A673 (cell line): ENCODE data around the gene TATDN2. TPM values are rescaled to one million over a fixed set of nuclear protein-coding genes. Genes with fewer than 3 reads are reported as not detected.

Source experiments
- BruUV-seq: library from RNA; stranded (reverse); fragments of 400-500 nt; replicated peaks from 2 replicates; lab custom pipeline; 2021; lab: Mats Ljungman, UMichigan
- CTCF ChIA-PET: fragments of 300-600 bp; sonication (Branson Sonifier 250); formaldehyde crosslinking; loops from one replicate; lab custom pipeline; 2022; ENCODE audit warnings: antibody characterized with exemption; lab: Charles Lee
- POLR2A ChIA-PET: fragments of 300-600 bp; sonication (Branson Sonifier 250); formaldehyde crosslinking; loops from one replicate; lab custom pipeline; 2022; ENCODE audit warnings: antibody characterized with exemption; ENCODE audit not compliant: low non-redundant PET; lab: Charles Lee
- DNase-seq: peaks from one replicate; pipeline ENCODE4 v3.0.0-alpha.2; 2015; ENCODE audit warnings: low spot score
- H3K27ac ChIP-seq: fragments of 200-600 bp; sonication (generic); 2 replicates; pipeline ENCODE4 v1.5.1; 2016; ENCODE audit warnings: mixed run types, low read depth, mild to moderate bottlenecking, mixed read lengths, antibody characterized with exemption, low read length; ENCODE audit not compliant: poor library complexity, severe bottlenecking
- H3K27me3 ChIP-seq: fragments of 200-600 bp; sonication (generic); replicated peaks from 2 replicates; pipeline ENCODE4 v1.6.1; 2017; ENCODE audit warnings: mixed run types, low read depth, mild to moderate bottlenecking, mixed read lengths, antibody characterized with exemption, low read length; ENCODE audit not compliant: insufficient read depth, poor library complexity
- H3K36me3 ChIP-seq: fragments of 200-600 bp; sonication (generic); 2 replicates; pipeline ENCODE4 v1.6.1; 2016; ENCODE audit warnings: mixed run types, mild to moderate bottlenecking, mixed read lengths, antibody characterized with exemption, low read length; ENCODE audit not compliant: insufficient read depth, poor library complexity, severe bottlenecking
- H3K4me1 ChIP-seq: fragments of 200-600 bp; sonication (generic); 2 replicates; pipeline ENCODE4 v1.6.1; 2017; ENCODE audit warnings: mixed run types, mild to moderate bottlenecking, mixed read lengths, antibody characterized with exemption, low read length; ENCODE audit not compliant: insufficient read depth, poor library complexity, severe bottlenecking
- H3K4me3 ChIP-seq: fragments of 200-600 bp; sonication (generic); 2 replicates; pipeline ENCODE4 v1.5.1; 2016; ENCODE audit warnings: low read depth, mixed run types, mild to moderate bottlenecking, mixed read lengths, low read length; ENCODE audit not compliant: poor library complexity, severe bottlenecking
- H3K9me3 ChIP-seq: fragments of 200-600 bp; sonication (generic); 2 replicates; pipeline ENCODE4 v1.6.1; 2016; ENCODE audit warnings: mixed run types, low read depth, mild to moderate bottlenecking, mixed read lengths, antibody characterized with exemption, low read length; ENCODE audit not compliant: poor library complexity, severe bottlenecking
- CTCF ChIP-seq: fragments of 300-800, 200-600 bp; sonication (generic); conservative IDR thresholded peaks from 2 replicates; pipeline ENCODE4 v1.5.1; 2017; ENCODE audit warnings: low read depth, mild to moderate bottlenecking, antibody characterized with exemption, low read length, moderate library complexity, mixed read lengths
- EZH2 ChIP-seq: fragments of 200-600 bp; sonication (generic); IDR thresholded peaks from 2 replicates; pipeline ENCODE4 v1.6.1; 2017; ENCODE audit warnings: borderline replicate concordance, low read depth, mild to moderate bottlenecking, mixed read lengths, antibody characterized with exemption, low read length; ENCODE audit not compliant: poor library complexity, severe bottlenecking
- intact Hi-C: fragments of 100-400 bp; cut with micrococcal nuclease; formaldehyde crosslinking; loops from one replicate; pipeline ENCODE4 v1.10.0; 2022; ENCODE audit not compliant: unreplicated experiment
- total RNA-seq: library from RNA; stranded (reverse); gene quantifications from 2 replicates; pipeline ENCODE4 v1.2.3, GENCODE V29; 2021

Gene TATDN2
- total RNA-seq, 1 experiment from 2014 or later: 42.0 TPM

DNA sequence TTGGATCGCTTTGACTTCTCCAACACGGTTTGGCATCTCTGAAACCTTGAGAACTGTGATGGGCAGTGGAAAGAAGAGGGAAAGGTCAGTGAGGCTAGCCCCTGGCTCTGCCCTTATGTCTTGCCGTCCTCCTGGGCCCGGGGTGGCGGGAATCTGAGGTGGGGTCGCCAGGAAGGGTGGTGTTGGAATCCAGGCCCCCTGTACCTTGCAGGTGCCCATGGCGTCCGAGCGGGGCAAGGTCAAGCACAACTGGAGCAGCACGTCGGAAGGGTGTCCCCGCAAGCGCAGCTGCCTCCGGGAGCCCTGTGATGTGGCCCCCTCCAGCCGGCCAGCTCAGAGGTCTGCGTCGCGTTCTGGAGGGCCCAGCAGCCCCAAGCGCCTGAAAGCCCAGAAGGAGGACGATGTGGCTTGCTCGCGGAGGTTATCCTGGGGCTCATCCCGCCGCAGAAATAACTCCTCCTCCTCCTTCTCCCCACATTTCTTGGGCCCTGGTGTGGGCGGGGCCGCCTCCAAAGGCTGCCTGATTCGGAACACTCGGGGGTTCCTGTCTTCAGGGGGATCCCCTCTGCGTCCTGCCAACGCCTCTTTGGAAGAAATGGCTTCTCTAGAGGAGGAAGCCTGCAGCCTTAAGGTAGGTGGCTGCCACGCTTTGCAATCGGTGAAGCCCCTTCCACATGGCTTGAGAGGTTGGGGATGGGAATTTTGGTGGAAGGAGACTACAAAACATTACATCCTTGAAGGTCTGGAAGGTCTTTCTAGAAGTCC lies 907 bp downstream of the TATDN2 start:
- BruUV-seq: no TSS peak
- CTCF ChIA-PET: interaction anchor here (0.9 kb wide), 1 partner anchor 1643 kb away, joined by 3 read pairs; no protein-coding TSS in a partner anchor
- peak; percentile 51 for DNase-seq
- TF ChIP-seq EZH2 (no peak), CTCF (no peak)
- Histone ChIP-seq H3K4me3 (peak overlapping the region; percentile 63), H3K9me3 (peaks cover 15% of the 10 kb centered on the region), H3K4me1 (peaks cover 7% of the 10 kb centered on the region), H3K27ac (peak overlapping the region; percentile 78), H3K27me3 (no peaks in the 10 kb centered on the region), H3K36me3 (peaks cover 15% of the 10 kb centered on the region)
- intact Hi-C loops: no loop called here
- POLR2A ChIA-PET: no interaction called here

- no peak for TF ChIP-seq EZH2
- no peak for TF ChIP-seq CTCF
- Histone ChIP-seq H3K9me3 (peaks cover 15% of the 10 kb centered on the region), H3K4me1 (peaks cover 7% of the 10 kb centered on the region), H3K27me3 (no peaks in the 10 kb centered on the region), H3K27ac (peak overlapping the region; percentile 78), H3K4me3 (peak overlapping the region; percentile 63), H3K36me3 (peaks cover 15% of the 10 kb centered on the region)
- ChIA-PET POLR2A (no interaction called here), CTCF (interaction anchor here (0.9 kb wide), 1 partner anchor 1644 kb away, joined by 3 read pairs; no protein-coding TSS in a partner anchor)
- no peak for DNase-seq
- BruUV-seq: no TSS peak
- intact Hi-C loops: no loop called here
Observed at GRCh38 chr3:10249833-10250232, 1.6 kb downstream of the TATDN2 start.

DNA sequence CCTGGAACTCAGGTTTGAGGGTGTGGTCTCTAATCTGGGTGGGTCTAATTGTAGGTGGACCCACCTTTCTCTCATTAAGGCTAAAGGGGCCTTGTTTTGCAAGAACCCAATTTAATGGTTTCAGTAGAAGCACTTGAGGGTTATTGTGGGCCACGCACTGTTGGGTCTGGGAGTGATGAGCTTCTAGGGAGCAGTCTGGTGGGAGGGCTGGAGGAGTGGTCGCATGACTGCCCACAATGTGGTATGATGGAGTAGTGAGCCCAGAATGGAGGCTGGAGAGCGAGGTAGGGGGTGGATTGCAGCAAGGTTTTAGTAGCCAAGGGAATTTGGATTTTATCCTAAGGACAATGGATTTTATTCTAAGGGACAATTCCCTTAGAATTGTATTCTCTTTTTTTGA lies 2.7 kb downstream of the TATDN2 start:
- Histone ChIP-seq H3K4me3 (no peak overlapping the region), H3K4me1 (peaks cover 7% of the 10 kb centered on the region), H3K36me3 (peaks cover 23% of the 10 kb centered on the region), H3K9me3 (peaks cover 3% of the 10 kb centered on the region), H3K27ac (no peak overlapping the region), H3K27me3 (no peaks in the 10 kb centered on the region)
- BruUV-seq: no TSS peak
- no peak for TF ChIP-seq CTCF
- no peak for TF ChIP-seq EZH2
- CTCF ChIA-PET: no interaction called here
- POLR2A ChIA-PET: no interaction called here
- intact Hi-C loops: no loop called here
- no peak for DNase-seq
